ENCODE data around the gene RPL13. TPM values are rescaled to one million over a fixed set of nuclear protein-coding genes. Genes with fewer than 3 reads are reported as not detected.

The RPL13 gene
- total RNA-seq, 2 experiments from 2014 or later: 3,056 to 3,151 TPM

DNA sequence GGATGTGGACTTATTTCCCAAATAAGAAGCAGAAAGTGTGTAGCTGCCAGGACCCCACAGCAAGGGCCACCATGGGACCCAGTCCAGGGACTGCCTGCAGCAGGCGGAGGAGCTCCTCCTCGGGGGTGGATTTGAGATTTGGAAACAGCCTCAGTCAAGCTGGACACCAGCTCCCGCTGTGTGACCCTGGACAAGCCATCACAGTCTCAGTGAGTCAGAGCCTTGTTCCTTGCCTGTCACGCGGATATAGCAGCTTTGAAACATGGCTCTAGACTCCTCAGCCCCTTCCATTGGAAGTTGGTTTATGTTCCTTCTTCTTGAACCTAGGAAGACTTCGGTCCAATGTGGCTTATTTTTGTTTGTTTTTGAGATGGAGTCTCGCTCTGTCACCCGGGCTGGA lies 40.5 kb downstream of the RPL13 start:
- no peak for ATAC-seq
- intact Hi-C loops (cut with micrococcal nuclease): no loop called here
- Mint-ChIP-seq H3K27ac (no peak overlapping the region), H3K4me1 (ENCODE audit: low read depth) (peaks cover 12% of the 10 kb centered on the region), H3K9me3 (no peaks in the 10 kb centered on the region), H3K4me3 (no peak overlapping the region), H3K36me3 (ENCODE audit: low read depth) (no peaks in the 10 kb centered on the region), H3K27me3 (no peaks in the 10 kb centered on the region)
- DNase-seq: no peak
- ChIA-PET POLR2A (interaction anchor here (1.1 to 2.1 kb wide), 2 partner anchors 14 to 57 kb away, joined by 3 to 6 read pairs; partner anchors contain the start of genes CHMP1A and SPATA33), CTCF (interaction anchor here (1.1 to 1.5 kb wide), 2 partner anchors 15 to 36 kb away, joined by 3 to 6 read pairs; no protein-coding TSS in a partner anchor)
- TF ChIP-seq, protein P1, sequence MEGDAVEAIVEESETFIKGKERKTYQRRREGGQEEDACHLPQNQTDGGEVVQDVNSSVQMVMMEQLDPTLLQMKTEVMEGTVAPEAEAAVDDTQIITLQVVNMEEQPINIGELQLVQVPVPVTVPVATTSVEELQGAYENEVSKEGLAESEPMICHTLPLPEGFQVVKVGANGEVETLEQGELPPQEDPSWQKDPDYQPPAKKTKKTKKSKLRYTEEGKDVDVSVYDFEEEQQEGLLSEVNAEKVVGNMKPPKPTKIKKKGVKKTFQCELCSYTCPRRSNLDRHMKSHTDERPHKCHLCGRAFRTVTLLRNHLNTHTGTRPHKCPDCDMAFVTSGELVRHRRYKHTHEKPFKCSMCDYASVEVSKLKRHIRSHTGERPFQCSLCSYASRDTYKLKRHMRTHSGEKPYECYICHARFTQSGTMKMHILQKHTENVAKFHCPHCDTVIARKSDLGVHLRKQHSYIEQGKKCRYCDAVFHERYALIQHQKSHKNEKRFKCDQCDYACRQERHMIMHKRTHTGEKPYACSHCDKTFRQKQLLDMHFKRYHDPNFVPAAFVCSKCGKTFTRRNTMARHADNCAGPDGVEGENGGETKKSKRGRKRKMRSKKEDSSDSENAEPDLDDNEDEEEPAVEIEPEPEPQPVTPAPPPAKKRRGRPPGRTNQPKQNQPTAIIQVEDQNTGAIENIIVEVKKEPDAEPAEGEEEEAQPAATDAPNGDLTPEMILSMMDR (IDR thresholded peaks at IDR 0.05): no peak

GRCh38 chr16:89601906-89602272 lies 41.4 kb downstream of the RPL13 start:
- Mint-ChIP-seq H3K9me3 (no peaks in the 10 kb centered on the region), H3K4me3 (no peak overlapping the region), H3K27me3 (no peaks in the 10 kb centered on the region), H3K36me3 (ENCODE audit: low read depth) (no peaks in the 10 kb centered on the region), H3K4me1 (ENCODE audit: low read depth) (peaks cover 12% of the 10 kb centered on the region), H3K27ac (no peak overlapping the region)
- ATAC-seq: no peak
- TF ChIP-seq, protein P1 (IDR thresholded peaks at IDR 0.05): no peak
- POLR2A ChIA-PET: interaction anchor here (0.9 to 1.4 kb wide), 4 partner anchors 13 to 42 kb away, joined by 3 to 5 read pairs (median 4); no protein-coding TSS in a partner anchor
- intact Hi-C loops (cut with micrococcal nuclease): no loop called here
- no peak for DNase-seq
- CTCF ChIA-PET: interaction anchor here (1.6 kb wide), 1 partner anchor 13 kb away, joined by 8 read pairs; no protein-coding TSS in a partner anchor

GRCh38 chr16:89602273-89602951 lies 41.9 kb downstream of the RPL13 start:
- POLR2A ChIA-PET: interaction anchor here (0.8 to 1.4 kb wide), 5 partner anchors 10 to 43 kb away, joined by 3 to 5 read pairs (median 3); no protein-coding TSS in a partner anchor
- Mint-ChIP-seq H3K27ac (peak overlapping the region; percentile 34), H3K9me3 (no peaks in the 10 kb centered on the region), H3K4me1 (ENCODE audit: low read depth) (peaks cover 12% of the 10 kb centered on the region), H3K27me3 (no peaks in the 10 kb centered on the region), H3K4me3 (peak overlapping the region; percentile 21), H3K36me3 (ENCODE audit: low read depth) (no peaks in the 10 kb centered on the region)
- intact Hi-C loops (cut with micrococcal nuclease): no loop called here
- CTCF ChIA-PET: interaction anchor here (0.6 to 1.6 kb wide), 2 partner anchors 11 to 13 kb away, joined by 3 to 8 read pairs; no protein-coding TSS in a partner anchor
- DNase-seq (peak; percentile 89), ATAC-seq (peak; percentile 93)
- TF ChIP-seq, protein P1 (IDR thresholded peaks at IDR 0.05): no peak

DNA sequence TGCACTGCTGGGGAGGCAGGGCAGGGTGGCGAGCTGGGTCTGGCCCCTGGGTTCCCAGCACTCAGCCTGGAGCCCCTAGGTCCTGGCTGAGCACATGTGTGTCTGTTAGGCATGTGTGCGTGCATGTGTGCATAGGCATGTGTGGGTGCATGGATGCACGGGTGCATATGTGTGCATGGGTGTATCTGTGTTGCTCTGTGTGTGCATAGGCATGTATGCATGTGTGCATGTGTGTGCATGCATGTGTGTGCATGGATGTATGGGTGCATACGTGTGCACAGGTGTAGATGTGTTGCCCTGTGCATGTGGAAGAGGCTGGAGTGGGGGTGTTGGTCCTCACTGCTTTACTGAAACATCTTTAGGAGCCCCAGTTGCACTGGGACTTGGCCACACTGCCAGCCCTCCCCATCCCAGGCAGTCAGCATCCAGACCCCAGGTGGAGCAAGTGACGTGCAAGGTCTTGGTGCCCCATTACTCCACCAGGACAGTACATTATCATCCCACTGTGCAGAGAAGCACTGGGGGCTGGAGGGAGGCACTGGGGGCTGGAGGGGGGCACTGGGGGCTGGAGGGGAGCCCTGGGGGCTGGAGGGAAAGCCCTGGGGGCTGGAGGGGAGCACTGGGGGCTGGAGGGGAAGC lies 42.6 kb downstream of the RPL13 start:
- intact Hi-C loops (cut with micrococcal nuclease): no loop called here

More for the DNA sequence above, 42.6 kb downstream of the RPL13 start:
- TF ChIP-seq, protein P1 (IDR thresholded peaks at IDR 0.05): no peak
- no peak for DNase-seq
- Mint-ChIP-seq H3K36me3 (ENCODE audit: low read depth) (no peaks in the 10 kb centered on the region), H3K27me3 (no peaks in the 10 kb centered on the region), H3K4me3 (no peak overlapping the region), H3K27ac (no peak overlapping the region), H3K9me3 (no peaks in the 10 kb centered on the region), H3K4me1 (ENCODE audit: low read depth) (peaks cover 12% of the 10 kb centered on the region)
- ChIA-PET CTCF (interaction anchor here (0.6 to 1.6 kb wide), 2 partner anchors 12 kb away, joined by 3 to 8 read pairs; no protein-coding TSS in a partner anchor), POLR2A (interaction anchor here (0.8 to 1.4 kb wide), 5 partner anchors 11 to 44 kb away, joined by 3 to 5 read pairs (median 3); no protein-coding TSS in a partner anchor)
- peak; percentile 2 for ATAC-seq
